ENCODE measurements around the gene LCORL. TPM values are rescaled to one million over a fixed set of nuclear protein-coding genes. Genes with fewer than 3 reads are reported as not detected.

Gene LCORL
- total and polyA plus RNA-seq, 2 donors from 2014 or later: 2.8 to 13.7 TPM

DNA sequence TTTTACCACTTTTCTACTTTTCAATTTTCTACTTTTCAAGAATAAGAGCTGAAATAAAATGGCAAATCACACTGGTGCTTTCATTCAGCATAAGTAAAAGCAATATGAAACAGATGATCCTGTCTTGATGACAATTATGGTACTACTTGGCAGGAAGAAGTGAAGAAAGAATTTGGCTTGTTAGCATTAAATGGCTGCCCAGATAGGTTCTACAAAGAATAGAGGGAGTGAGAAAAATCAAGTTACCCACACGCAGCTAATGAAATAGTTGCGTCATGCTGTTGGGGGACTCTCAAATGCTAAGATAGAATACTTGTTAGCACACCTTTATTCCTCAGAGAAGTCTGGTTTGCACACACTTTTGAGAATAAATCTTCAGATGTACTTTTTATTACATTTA lies 12.5 kb upstream of the LCORL start:
- FAIRE-seq: no peak
- Histone ChIP-seq H3K4me3 (ENCODE audit: low read length in 3 of 3) (no peak overlapping the region), H3K9ac (ENCODE audit: low read length in 3 of 3) (no peak overlapping the region), H3K4me1 (ENCODE audit: control insufficient read depth in 2 of 3, insufficient read depth in 2 of 3, low read depth in 1 of 3, low read length in 3 of 3) (no peaks in the 10 kb centered on the region), H3K36me3 (ENCODE audit: control insufficient read depth in 2 of 3, insufficient read depth in 3 of 3, low read length in 3 of 3) (no peaks in the 10 kb centered on the region), H3K27me3 (ENCODE audit: control insufficient read depth, insufficient read depth, low read length) (no peaks in the 10 kb centered on the region), H3K27ac (ENCODE audit: low read depth in 2 of 2, low read length in 2 of 2) (no peak overlapping the region), H3K9me3 (ENCODE audit: control insufficient read depth in 2 of 3, insufficient read depth in 1 of 3, low read length in 3 of 3) (no peaks in the 10 kb centered on the region)
- TF ChIP-seq, protein P1, sequence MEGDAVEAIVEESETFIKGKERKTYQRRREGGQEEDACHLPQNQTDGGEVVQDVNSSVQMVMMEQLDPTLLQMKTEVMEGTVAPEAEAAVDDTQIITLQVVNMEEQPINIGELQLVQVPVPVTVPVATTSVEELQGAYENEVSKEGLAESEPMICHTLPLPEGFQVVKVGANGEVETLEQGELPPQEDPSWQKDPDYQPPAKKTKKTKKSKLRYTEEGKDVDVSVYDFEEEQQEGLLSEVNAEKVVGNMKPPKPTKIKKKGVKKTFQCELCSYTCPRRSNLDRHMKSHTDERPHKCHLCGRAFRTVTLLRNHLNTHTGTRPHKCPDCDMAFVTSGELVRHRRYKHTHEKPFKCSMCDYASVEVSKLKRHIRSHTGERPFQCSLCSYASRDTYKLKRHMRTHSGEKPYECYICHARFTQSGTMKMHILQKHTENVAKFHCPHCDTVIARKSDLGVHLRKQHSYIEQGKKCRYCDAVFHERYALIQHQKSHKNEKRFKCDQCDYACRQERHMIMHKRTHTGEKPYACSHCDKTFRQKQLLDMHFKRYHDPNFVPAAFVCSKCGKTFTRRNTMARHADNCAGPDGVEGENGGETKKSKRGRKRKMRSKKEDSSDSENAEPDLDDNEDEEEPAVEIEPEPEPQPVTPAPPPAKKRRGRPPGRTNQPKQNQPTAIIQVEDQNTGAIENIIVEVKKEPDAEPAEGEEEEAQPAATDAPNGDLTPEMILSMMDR (IDR thresholded peaks at IDR 0.05; ENCODE audit: borderline replicate concordance, extremely low read depth, insufficient read depth): no peak
- intact Hi-C loops (cut with DNase I): no loop called here
- DNase-seq: no peak

- TF ChIP-seq, protein P1 (IDR thresholded peaks at IDR 0.05; ENCODE audit: borderline replicate concordance, extremely low read depth, insufficient read depth): no peak
- no peak overlapping the region for H3K9ac ChIP-seq (ENCODE audit: low read length in 3 of 3)
- H3K9me3 ChIP-seq (ENCODE audit: control insufficient read depth in 2 of 3, insufficient read depth in 1 of 3, low read length in 3 of 3): no peaks in the 10 kb centered on the region
- H3K4me1 ChIP-seq (ENCODE audit: control insufficient read depth in 2 of 3, insufficient read depth in 2 of 3, low read depth in 1 of 3, low read length in 3 of 3): no peaks in the 10 kb centered on the region
- no peak overlapping the region for H3K4me3 ChIP-seq (ENCODE audit: low read length in 3 of 3)
- intact Hi-C loops (cut with DNase I): no loop called here
- H3K36me3 ChIP-seq (ENCODE audit: control insufficient read depth in 2 of 3, insufficient read depth in 3 of 3, low read length in 3 of 3): no peaks in the 10 kb centered on the region
- peak; percentile 47 for FAIRE-seq
- H3K27ac ChIP-seq (ENCODE audit: low read depth in 2 of 2, low read length in 2 of 2): no peak overlapping the region
- DNase-seq: no peak
- no peaks in the 10 kb centered on the region for H3K27me3 ChIP-seq (ENCODE audit: control insufficient read depth, insufficient read depth, low read length)
Observed at GRCh38 chr4:18033111-18034085, 11.8 kb upstream of the LCORL start.

- H3K36me3 ChIP-seq (ENCODE audit: control insufficient read depth in 2 of 3, insufficient read depth in 3 of 3, low read length in 3 of 3): no peaks in the 10 kb centered on the region
- no peak overlapping the region for H3K4me3 ChIP-seq (ENCODE audit: low read length in 3 of 3)
- no peak overlapping the region for H3K9ac ChIP-seq (ENCODE audit: low read length in 3 of 3)
- TF ChIP-seq, protein P1 (IDR thresholded peaks at IDR 0.05; ENCODE audit: borderline replicate concordance, extremely low read depth, insufficient read depth): no peak
- no peaks in the 10 kb centered on the region for H3K4me1 ChIP-seq (ENCODE audit: control insufficient read depth in 2 of 3, insufficient read depth in 2 of 3, low read depth in 1 of 3, low read length in 3 of 3)
- intact Hi-C loops (cut with DNase I): no loop called here
- no peaks in the 10 kb centered on the region for H3K27me3 ChIP-seq (ENCODE audit: control insufficient read depth, insufficient read depth, low read length)
- DNase-seq (no peak), FAIRE-seq (no peak)
- no peak overlapping the region for H3K27ac ChIP-seq (ENCODE audit: low read depth in 2 of 2, low read length in 2 of 2)
- no peaks in the 10 kb centered on the region for H3K9me3 ChIP-seq (ENCODE audit: control insufficient read depth in 2 of 3, insufficient read depth in 1 of 3, low read length in 3 of 3)
Observed at GRCh38 chr4:18025288-18025687, 3.7 kb upstream of the LCORL start.
